CD14-positive monocyte (primary cell): ENCODE measurements around the gene HSD17B4. TPM values are rescaled to one million over a fixed set of nuclear protein-coding genes. Genes with fewer than 3 reads are reported as not detected.

ENCODE experiments used
- DNase-seq, 3 donors: peaks; one replicate each; pipeline ENCODE4 v3.0.0-alpha.2; 2011 to 2022
- H2AFZ ChIP-seq: 2 replicates; pipeline ENCODE4 v1.6.0; 2012; ENCODE audit warnings: mild to moderate bottlenecking, low read depth, low read length, inconsistent platforms; ENCODE audit not compliant: insufficient read depth, poor library complexity, severe bottlenecking
- H3K27ac ChIP-seq, 2 donors: 1 replicate in 1 of 2; 2 replicates in 1 of 2; pipeline ENCODE4 v1.5.1; 2012 to 2013; ENCODE audit warnings: low read length in 2 of 2, control low read depth in 1 of 2, inconsistent platforms in 1 of 2, low read depth in 1 of 2, mild to moderate bottlenecking in 1 of 2
- H3K27me3 ChIP-seq, 2 donors: one replicate each; pipeline versions ENCODE4 v1.6.0 to v1.6.1; 2011 to 2013; ENCODE audit warnings: low read length in 2 of 2; ENCODE audit not compliant: control insufficient read depth in 2 of 2, insufficient read depth in 2 of 2
- H3K36me3 ChIP-seq, 2 donors: replicated peaks in 1 of 2; 1 replicate in 1 of 2; 2 replicates in 1 of 2; pipeline versions ENCODE4 v1.5.1 to v1.6.1; 2012 to 2013; ENCODE audit warnings: low read length in 2 of 2, control low read depth in 1 of 2, inconsistent platforms in 1 of 2, mild to moderate bottlenecking in 1 of 2; ENCODE audit not compliant: insufficient read depth in 2 of 2, control insufficient read depth in 1 of 2
- H3K4me1 ChIP-seq, 2 donors: 1 replicate in 1 of 2; 2 replicates in 1 of 2; pipeline versions ENCODE4 v1.5.1 to v1.6.1; 2012 to 2013; ENCODE audit warnings: low read length in 2 of 2, control low read depth in 1 of 2, inconsistent platforms in 1 of 2, mild to moderate bottlenecking in 1 of 2, moderate library complexity in 1 of 2; ENCODE audit not compliant: insufficient read depth in 2 of 2, control insufficient read depth in 1 of 2
- H3K4me2 ChIP-seq: replicated peaks from 2 replicates; pipeline ENCODE3; 2012; ENCODE audit warnings: low read length, moderate library complexity, mild to moderate bottlenecking; ENCODE audit not compliant: poor library complexity, severe bottlenecking; ENCODE audit errors: extremely low read depth
- H3K4me3 ChIP-seq, 3 experiments: fragments of 200-600 bp in 1 of 3; sonication (generic) in 1 of 3; replicated peaks in 1 of 3; 1 replicate in 2 of 3; 2 replicates in 1 of 3; pipeline ENCODE4 v1.5.1; 2011 to 2013; ENCODE audit warnings: low read length in 3 of 3, mild to moderate bottlenecking in 3 of 3, control low read depth in 2 of 3, low read depth in 2 of 3, inconsistent platforms in 1 of 3, moderate library complexity in 1 of 3
- H3K79me2 ChIP-seq: 2 replicates; pipeline ENCODE4 v1.6.0; 2012; ENCODE audit warnings: mild to moderate bottlenecking, control low read depth, inconsistent platforms, low read length, moderate library complexity; ENCODE audit not compliant: insufficient read depth
- H3K9ac ChIP-seq: 2 replicates; pipeline ENCODE4 v1.6.0; 2017; ENCODE audit warnings: low read length, mild to moderate bottlenecking; ENCODE audit not compliant: insufficient read depth, poor library complexity, severe bottlenecking
- H3K9me3 ChIP-seq, 2 donors: replicated peaks in 1 of 2; 1 replicate in 1 of 2; 2 replicates in 1 of 2; pipeline versions ENCODE4 v1.5.1 to v1.6.1; 2012 to 2013; ENCODE audit warnings: low read length in 2 of 2, control low read depth in 1 of 2; ENCODE audit not compliant: control insufficient read depth in 1 of 2, insufficient read depth in 1 of 2
- H4K20me1 ChIP-seq: 2 replicates; pipeline ENCODE4 v1.6.0; 2012; ENCODE audit warnings: mild to moderate bottlenecking, low read length, control low read depth, moderate library complexity; ENCODE audit not compliant: insufficient read depth
- H3K27ac Mint-ChIP-seq, 7 donors: one replicate each; pipeline ENCODE4 v1.8.0; 2020; ENCODE audit warnings: mild to moderate bottlenecking in 7 of 7, mixed read lengths in 7 of 7, moderate library complexity in 6 of 7, inconsistent platforms in 2 of 7
- H3K27me3 Mint-ChIP-seq, 3 donors: one replicate each; pipeline ENCODE4 v1.8.0; 2021 to 2022; ENCODE audit warnings: low read depth in 3 of 3, mild to moderate bottlenecking in 3 of 3, mixed read lengths in 3 of 3, moderate library complexity in 3 of 3, inconsistent platforms in 1 of 3
- H3K36me3 Mint-ChIP-seq, 2 donors: one replicate each; pipeline ENCODE4 v1.8.0; 2020; ENCODE audit warnings: mixed read lengths in 2 of 2, inconsistent platforms in 1 of 2, mild to moderate bottlenecking in 1 of 2
- H3K4me1 Mint-ChIP-seq: one replicate; pipeline ENCODE4 v1.8.0; 2020; ENCODE audit warnings: mild to moderate bottlenecking, mixed read lengths
- H3K4me3 Mint-ChIP-seq, 2 donors: one replicate each; pipeline ENCODE4 v1.8.0; 2020; ENCODE audit warnings: mild to moderate bottlenecking in 2 of 2, mixed read lengths in 2 of 2, moderate library complexity in 1 of 2
- H3K9me3 Mint-ChIP-seq, 7 donors: one replicate each; pipeline ENCODE4 v1.8.0; 2020 to 2022; ENCODE audit warnings: mixed read lengths in 7 of 7, mild to moderate bottlenecking in 6 of 7, moderate library complexity in 6 of 7, inconsistent platforms in 2 of 7
- WGBS: methylation state at CpG from one replicate; pipeline ENCODE4 v1.1.5; 2013; ENCODE audit warnings: missing lambda C conversion rate; ENCODE audit not compliant: insufficient coverage; 5-methylcytosine and 5-hydroxymethylcytosine counted together
- intact Hi-C, 2 donors: fragments of 100-400 bp; cut with micrococcal nuclease; formaldehyde crosslinking; loops; one replicate each; pipeline versions ENCODE4 v1.15.0 to v1.15.1; 2023
- polyA plus RNA-seq, 3 donors: library from polyadenylated mRNA; depleted of rRNA in 1 of 3; unstranded in 2 of 3; stranded (reverse) in 1 of 3; fragments of 300-500 nt in 2 of 3; fragments of >200 nt in 1 of 3; fragmentation: Illumina TruSeq in 2 of 3; gene quantifications; 1 replicate in 2 of 3; 2 replicates in 1 of 3; pipeline ENCODE4 v1.2.3, GENCODE V29; 2012 to 2021
- TF ChIP-seq, protein P1 (sequence below): fragments of 200-600 bp; IDR thresholded peaks from one replicate; pipeline ENCODE4 v1.8.0; 2022; ENCODE audit warnings: antibody characterized with exemption, mild to moderate bottlenecking

The HSD17B4 gene
- polyA plus RNA-seq, 3 donors, result 78.2 to 167 (median 158) TPM

DNA sequence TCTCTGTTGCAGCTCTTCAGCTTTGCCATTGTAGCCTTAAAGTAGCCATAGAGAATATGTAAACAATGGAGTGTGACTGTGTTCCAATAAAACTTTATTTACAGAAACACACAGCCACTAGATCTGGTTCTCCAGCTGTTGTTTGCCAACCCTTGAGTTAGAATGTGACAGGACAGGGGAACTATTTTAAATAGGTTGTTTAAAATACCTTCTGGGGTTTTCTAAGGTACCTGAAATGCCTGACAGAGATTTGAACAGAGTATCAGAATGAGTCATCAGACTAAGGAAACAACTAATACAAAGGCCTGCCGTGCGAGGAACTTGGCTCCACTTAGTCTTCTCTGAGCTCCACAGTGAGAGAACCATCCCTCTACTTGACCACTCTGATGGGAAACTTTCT lies 85.4 kb downstream of the HSD17B4 start:
- H2AFZ ChIP-seq, result no peak overlapping the region
- H3K36me3 Mint-ChIP-seq, result peaks cover 64 to 76% of the 10 kb centered on the region in 2 donors
- no peak overlapping the region for H3K9ac ChIP-seq
- 90% methylated on average over 2 of the region's 2 CpGs for WGBS
- H3K4me2 ChIP-seq, result no peak overlapping the region
- H3K4me1 ChIP-seq, result no peaks in the 10 kb centered on the region
- no peak overlapping the region for H3K27ac ChIP-seq
- no peaks in the 10 kb centered on the region for H3K27me3 ChIP-seq
- DNase-seq, result no peak
- TF ChIP-seq, protein P1, sequence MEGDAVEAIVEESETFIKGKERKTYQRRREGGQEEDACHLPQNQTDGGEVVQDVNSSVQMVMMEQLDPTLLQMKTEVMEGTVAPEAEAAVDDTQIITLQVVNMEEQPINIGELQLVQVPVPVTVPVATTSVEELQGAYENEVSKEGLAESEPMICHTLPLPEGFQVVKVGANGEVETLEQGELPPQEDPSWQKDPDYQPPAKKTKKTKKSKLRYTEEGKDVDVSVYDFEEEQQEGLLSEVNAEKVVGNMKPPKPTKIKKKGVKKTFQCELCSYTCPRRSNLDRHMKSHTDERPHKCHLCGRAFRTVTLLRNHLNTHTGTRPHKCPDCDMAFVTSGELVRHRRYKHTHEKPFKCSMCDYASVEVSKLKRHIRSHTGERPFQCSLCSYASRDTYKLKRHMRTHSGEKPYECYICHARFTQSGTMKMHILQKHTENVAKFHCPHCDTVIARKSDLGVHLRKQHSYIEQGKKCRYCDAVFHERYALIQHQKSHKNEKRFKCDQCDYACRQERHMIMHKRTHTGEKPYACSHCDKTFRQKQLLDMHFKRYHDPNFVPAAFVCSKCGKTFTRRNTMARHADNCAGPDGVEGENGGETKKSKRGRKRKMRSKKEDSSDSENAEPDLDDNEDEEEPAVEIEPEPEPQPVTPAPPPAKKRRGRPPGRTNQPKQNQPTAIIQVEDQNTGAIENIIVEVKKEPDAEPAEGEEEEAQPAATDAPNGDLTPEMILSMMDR, result no peak
- no peak overlapping the region for H3K27ac Mint-ChIP-seq
- H3K27me3 Mint-ChIP-seq, result no peaks in the 10 kb centered on the region
- H3K9me3 ChIP-seq, result no peaks in the 10 kb centered on the region
- H3K4me1 Mint-ChIP-seq, result no peaks in the 10 kb centered on the region
- no peaks in the 10 kb centered on the region for H3K79me2 ChIP-seq
- intact Hi-C loops, result no loop called here
- no peaks in the 10 kb centered on the region for H3K9me3 Mint-ChIP-seq
- H3K4me3 ChIP-seq, result no peak overlapping the region
- H3K4me3 Mint-ChIP-seq, result no peak overlapping the region
- peaks cover 33 to 81% of the 10 kb centered on the region in 2 donors for H3K36me3 ChIP-seq
- H4K20me1 ChIP-seq, result no peaks in the 10 kb centered on the region

DNA sequence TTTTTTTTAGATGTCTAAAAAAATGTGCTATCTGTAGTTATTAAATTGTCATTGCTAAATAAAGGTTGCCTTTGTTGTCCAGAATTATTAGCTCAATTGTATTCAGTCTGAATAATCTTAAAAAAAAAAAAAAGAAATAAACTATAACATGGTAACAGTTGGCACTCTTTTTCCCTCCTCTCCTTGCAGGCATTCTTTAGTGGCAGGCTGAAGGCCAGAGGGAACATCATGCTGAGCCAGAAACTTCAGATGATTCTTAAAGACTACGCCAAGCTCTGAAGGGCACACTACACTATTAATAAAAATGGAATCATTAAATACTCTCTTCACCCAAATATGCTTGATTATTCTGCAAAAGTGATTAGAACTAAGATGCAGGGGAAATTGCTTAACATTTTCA lies 89.4 kb downstream of the HSD17B4 start:
- Histone ChIP-seq H3K9ac (no peak overlapping the region), H2AFZ (no peak overlapping the region), H3K36me3 (peaks cover 30 to 66% of the 10 kb centered on the region in 2 donors), H4K20me1 (no peaks in the 10 kb centered on the region), H3K4me1 (no peaks in the 10 kb centered on the region), H3K4me2 (no peak overlapping the region), H3K9me3 (no peaks in the 10 kb centered on the region), H3K4me3 (no peak overlapping the region), H3K27ac (no peak overlapping the region), H3K27me3 (no peaks in the 10 kb centered on the region), H3K79me2 (no peaks in the 10 kb centered on the region)
- Mint-ChIP-seq H3K36me3 (peaks cover 54 to 67% of the 10 kb centered on the region in 2 donors), H3K27ac (no peak overlapping the region), H3K27me3 (no peaks in the 10 kb centered on the region), H3K9me3 (no peaks in the 10 kb centered on the region), H3K4me3 (no peak overlapping the region), H3K4me1 (no peaks in the 10 kb centered on the region)
- no peak for DNase-seq
- intact Hi-C loops, result no loop called here
- TF ChIP-seq, protein P1, result no peak
- no CpG with 5 or more reads among the region's 1 CpG for WGBS
